ENCODE data around the gene OSM. TPM values are rescaled to one million over a fixed set of nuclear protein-coding genes. Genes with fewer than 3 reads are reported as not detected.

Gene OSM
- polyA plus RNA-seq, 2 of the 4 experiments (the other 2 are of a cell fraction) = not detected

Other genes with a start within 250 kb of the OSM start
- not detected in 2 replicates for gene HORMAD2, start 186.4 kb downstream of the OSM start, polyA plus RNA-seq (2011; rRNA removed)
- gene HORMAD2, start 186.4 kb downstream of the OSM start, polyA plus RNA-seq (2017; fragmentation: RNase III; extraction: RNeasy Plus Mini Kit Qiagen cat#74134 plus additional on column Dnase treatment) = not detected in 3 replicates
- 54.5 and 64.7 TPM in 2 replicates for gene LIF, start 20.1 kb downstream of the OSM start, polyA plus RNA-seq (2011; rRNA removed)
- gene LIF, start 20.1 kb downstream of the OSM start, polyA plus RNA-seq (2017; fragmentation: RNase III; extraction: RNeasy Plus Mini Kit Qiagen cat#74134 plus additional on column Dnase treatment) = 40.7 to 49.3 TPM (median 44.3 TPM) in 3 replicates
- gene CASTOR1, start 22.7 kb upstream of the OSM start, polyA plus RNA-seq (2011; rRNA removed) = 11.3 and 12.2 TPM in 2 replicates
- 4.7 to 6.6 TPM (median 5.5 TPM) in 3 replicates for gene CASTOR1, start 22.7 kb upstream of the OSM start, polyA plus RNA-seq (2017; fragmentation: RNase III; extraction: RNeasy Plus Mini Kit Qiagen cat#74134 plus additional on column Dnase treatment)
- 5.4 and 5.8 TPM in 2 replicates for gene TBC1D10A, start 60.1 kb upstream of the OSM start, polyA plus RNA-seq (2011; rRNA removed)
- 6.8 to 9.0 TPM (median 8.7 TPM) in 3 replicates for gene TBC1D10A, start 60.1 kb upstream of the OSM start, polyA plus RNA-seq (2017; fragmentation: RNase III; extraction: RNeasy Plus Mini Kit Qiagen cat#74134 plus additional on column Dnase treatment)
- 47.0 and 86.1 TPM in 2 replicates for gene SF3A1, start 90.0 kb upstream of the OSM start, polyA plus RNA-seq (2011; rRNA removed)
- gene SF3A1, start 90.0 kb upstream of the OSM start, polyA plus RNA-seq (2017; fragmentation: RNase III; extraction: RNeasy Plus Mini Kit Qiagen cat#74134 plus additional on column Dnase treatment) = 45.4 to 57.9 TPM (median 48.6 TPM) in 3 replicates
- gene CCDC157, start 90.2 kb upstream of the OSM start, polyA plus RNA-seq (2011; rRNA removed) = 1.4 and 2.1 TPM in 2 replicates
- 2.1 to 2.6 TPM (median 2.5 TPM) in 3 replicates for gene CCDC157, start 90.2 kb upstream of the OSM start, polyA plus RNA-seq (2017; fragmentation: RNase III; extraction: RNeasy Plus Mini Kit Qiagen cat#74134 plus additional on column Dnase treatment)
- gene RNF215, start 120.6 kb upstream of the OSM start, polyA plus RNA-seq (2011; rRNA removed) = 16.4 and 19.0 TPM in 2 replicates
- 18.4 to 23.5 TPM (median 19.5 TPM) in 3 replicates for gene RNF215, start 120.6 kb upstream of the OSM start, polyA plus RNA-seq (2017; fragmentation: RNase III; extraction: RNeasy Plus Mini Kit Qiagen cat#74134 plus additional on column Dnase treatment)
- 12.5 and 12.8 TPM in 2 replicates for gene SEC14L2, start 130.2 kb upstream of the OSM start, polyA plus RNA-seq (2011; rRNA removed)
- 15.2 to 21.8 TPM (median 17.2 TPM) in 3 replicates for gene SEC14L2, start 130.2 kb upstream of the OSM start, polyA plus RNA-seq (2017; fragmentation: RNase III; extraction: RNeasy Plus Mini Kit Qiagen cat#74134 plus additional on column Dnase treatment)
- 23.8 and 24.9 TPM in 2 replicates for gene MTFP1, start 158.9 kb upstream of the OSM start, polyA plus RNA-seq (2011; rRNA removed)
- gene MTFP1, start 158.9 kb upstream of the OSM start, polyA plus RNA-seq (2017; fragmentation: RNase III; extraction: RNeasy Plus Mini Kit Qiagen cat#74134 plus additional on column Dnase treatment) = 50.3 to 52.5 TPM (median 52.0 TPM) in 3 replicates
- 0.05 TPM in 1 of 2 replicates, not detected in the other for gene SEC14L3, start 205.2 kb upstream of the OSM start, polyA plus RNA-seq (2011; rRNA removed)
- gene SEC14L3, start 205.2 kb upstream of the OSM start, polyA plus RNA-seq (2017; fragmentation: RNase III; extraction: RNeasy Plus Mini Kit Qiagen cat#74134 plus additional on column Dnase treatment) = 0.04 TPM in 1 of 3 replicates, not detected in the others
- 6.7 and 8.8 TPM in 2 replicates for gene SEC14L4, start 238.8 kb upstream of the OSM start, polyA plus RNA-seq (2011; rRNA removed)
- gene SEC14L4, start 238.8 kb upstream of the OSM start, polyA plus RNA-seq (2017; fragmentation: RNase III; extraction: RNeasy Plus Mini Kit Qiagen cat#74134 plus additional on column Dnase treatment) = 7.7 to 10.0 TPM (median 9.3 TPM) in 3 replicates

Data from A549 (cell line).